ENCODE measurements around the gene SYT5.

DNA sequence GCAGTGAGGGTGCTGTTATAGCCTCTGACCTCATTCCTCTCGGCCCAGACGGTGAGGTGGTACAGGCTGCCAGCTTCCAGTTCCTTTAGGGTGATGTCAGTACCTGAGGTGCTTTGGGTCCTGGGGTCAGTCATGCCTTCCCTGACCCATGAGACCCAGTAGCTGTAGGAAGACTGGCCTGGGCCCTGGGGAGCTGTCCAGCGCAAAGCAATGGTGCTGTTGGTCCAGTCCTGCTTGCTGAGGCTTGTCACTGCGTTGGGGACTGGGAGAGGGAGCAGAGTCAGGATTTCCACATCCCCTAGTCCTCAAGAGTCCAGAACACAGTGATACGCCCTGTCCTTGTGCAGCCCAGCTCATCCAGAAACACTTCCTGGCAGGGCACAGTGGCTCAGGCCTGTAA, 18.6 kb upstream of the SYT5 start:
- TF ChIP-seq, protein P1, sequence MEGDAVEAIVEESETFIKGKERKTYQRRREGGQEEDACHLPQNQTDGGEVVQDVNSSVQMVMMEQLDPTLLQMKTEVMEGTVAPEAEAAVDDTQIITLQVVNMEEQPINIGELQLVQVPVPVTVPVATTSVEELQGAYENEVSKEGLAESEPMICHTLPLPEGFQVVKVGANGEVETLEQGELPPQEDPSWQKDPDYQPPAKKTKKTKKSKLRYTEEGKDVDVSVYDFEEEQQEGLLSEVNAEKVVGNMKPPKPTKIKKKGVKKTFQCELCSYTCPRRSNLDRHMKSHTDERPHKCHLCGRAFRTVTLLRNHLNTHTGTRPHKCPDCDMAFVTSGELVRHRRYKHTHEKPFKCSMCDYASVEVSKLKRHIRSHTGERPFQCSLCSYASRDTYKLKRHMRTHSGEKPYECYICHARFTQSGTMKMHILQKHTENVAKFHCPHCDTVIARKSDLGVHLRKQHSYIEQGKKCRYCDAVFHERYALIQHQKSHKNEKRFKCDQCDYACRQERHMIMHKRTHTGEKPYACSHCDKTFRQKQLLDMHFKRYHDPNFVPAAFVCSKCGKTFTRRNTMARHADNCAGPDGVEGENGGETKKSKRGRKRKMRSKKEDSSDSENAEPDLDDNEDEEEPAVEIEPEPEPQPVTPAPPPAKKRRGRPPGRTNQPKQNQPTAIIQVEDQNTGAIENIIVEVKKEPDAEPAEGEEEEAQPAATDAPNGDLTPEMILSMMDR (conservative IDR thresholded peaks at IDR 0.05), result no peak
- TF ChIP-seq EZH2 (IDR thresholded peaks at IDR 0.05; ENCODE audit: low read depth), result no peak

All from PC-9 (cell line).